Hepatocyte (in vitro differentiated cells): Measurements from ENCODE around the gene CCL18. TPM values are rescaled to one million over a fixed set of nuclear protein-coding genes. Genes with fewer than 3 reads are reported as not detected.
"Not testable (repeated sequence)": the region's sequence is repeated elsewhere in the genome, so short reads cannot be mapped to it uniquely, and the experiment has no call there.

ENCODE experiments used
- DNase-seq: peaks from one replicate; pipeline ENCODE4 v3.0.0-alpha.2; 2016; ENCODE audit warnings: low spot score
- H2AFZ ChIP-seq: fragments of 200-600 bp; sonication (generic); 2 replicates; pipeline ENCODE4 v1.6.0; 2016; ENCODE audit warnings: antibody characterized with exemption, mild to moderate bottlenecking
- H3K27ac ChIP-seq: fragments of 200-600 bp; sonication (generic); 2 replicates; pipeline ENCODE4 v1.5.1; 2016; ENCODE audit warnings: mild to moderate bottlenecking
- H3K27me3 ChIP-seq: fragments of 200-600 bp; sonication (generic); 2 replicates; pipeline ENCODE4 v1.6.1; 2016
- H3K36me3 ChIP-seq: fragments of 200-600 bp; sonication (generic); replicated peaks from 2 replicates; pipeline ENCODE4 v1.5.1; 2016; ENCODE audit warnings: low read depth; ENCODE audit not compliant: insufficient read depth
- H3K4me1 ChIP-seq: fragments of 200-600 bp; sonication (generic); 2 replicates; pipeline ENCODE4 v1.5.1; 2016; ENCODE audit warnings: mild to moderate bottlenecking, moderate library complexity; ENCODE audit not compliant: insufficient read depth
- H3K4me2 ChIP-seq: fragments of 200-600 bp; sonication (generic); 2 replicates; pipeline ENCODE4 v1.6.0; 2016
- H3K4me3 ChIP-seq: fragments of 200-600 bp; sonication (generic); 2 replicates; pipeline ENCODE4 v1.5.1; 2016; ENCODE audit warnings: mild to moderate bottlenecking
- H3K79me2 ChIP-seq: fragments of 200-600 bp; sonication (generic); 2 replicates; pipeline ENCODE4 v1.6.0; 2017; ENCODE audit warnings: mild to moderate bottlenecking
- H3K9me2 ChIP-seq: fragments of 200-600 bp; sonication (generic); replicated peaks from 2 replicates; pipeline ENCODE4 v1.6.0; 2017; ENCODE audit warnings: mild to moderate bottlenecking; ENCODE audit not compliant: insufficient read depth
- H3K9me3 ChIP-seq: fragments of 200-600 bp; sonication (generic); 2 replicates; pipeline ENCODE4 v1.5.1; 2016; ENCODE audit warnings: low read depth, mild to moderate bottlenecking
- H4K20me1 ChIP-seq: fragments of 200-600 bp; sonication (generic); 2 replicates; pipeline ENCODE4 v1.6.0; 2016; ENCODE audit warnings: mild to moderate bottlenecking; ENCODE audit not compliant: insufficient read depth, poor library complexity, severe bottlenecking
- EZH2 ChIP-seq: fragments of 200-600 bp; sonication (generic); IDR thresholded peaks from 2 replicates; pipeline ENCODE4 v1.6.1; 2016; ENCODE audit warnings: antibody characterized with exemption, mild to moderate bottlenecking, borderline replicate concordance
- EZH2phosphoT487 ChIP-seq: fragments of 200-600 bp; sonication (generic); IDR thresholded peaks from one replicate; pipeline ENCODE4 v1.6.1; 2018; ENCODE audit warnings: antibody characterized with exemption, mild to moderate bottlenecking, low read depth, moderate library complexity; ENCODE audit not compliant: unreplicated experiment, severe bottlenecking
- WGBS: methylation state at CpG from one replicate; pipeline ENCODE4 v1.1.6; 2016; ENCODE audit warnings: low lambda C conversion rate; ENCODE audit errors: missing lambda C conversion rate; 5-methylcytosine and 5-hydroxymethylcytosine counted together
- polyA plus RNA-seq: library from polyadenylated mRNA; unstranded; fragments of >200 nt; fragmentation: Nextera tagmentation; extraction: Ambion mirVana; gene quantifications from 2 replicates; pipeline ENCODE4 v1.2.1, GENCODE V29; 2016
- small RNA-seq: library from RNA; depleted of rRNA; stranded (forward); fragments of <200 nt; gene quantifications from one replicate; pipeline ENCODE3, GENCODE V24; 2014
- total RNA-seq: library from RNA; depleted of rRNA; stranded (reverse); fragments of >200 nt; gene quantifications from 2 replicates; pipeline ENCODE4 v1.2.3, GENCODE V29; 2014
- TF ChIP-seq, protein P1 (sequence below): fragments of 200-600 bp; sonication (generic); IDR thresholded peaks from 2 replicates; pipeline ENCODE4 v1.5.1; 2016; ENCODE audit warnings: antibody characterized with exemption, mild to moderate bottlenecking; ENCODE audit not compliant: poor library complexity

The CCL18 gene
- total and polyA plus RNA-seq, 2 experiments from 2014 or later, result 3.6 to 10.2 TPM

DNA sequence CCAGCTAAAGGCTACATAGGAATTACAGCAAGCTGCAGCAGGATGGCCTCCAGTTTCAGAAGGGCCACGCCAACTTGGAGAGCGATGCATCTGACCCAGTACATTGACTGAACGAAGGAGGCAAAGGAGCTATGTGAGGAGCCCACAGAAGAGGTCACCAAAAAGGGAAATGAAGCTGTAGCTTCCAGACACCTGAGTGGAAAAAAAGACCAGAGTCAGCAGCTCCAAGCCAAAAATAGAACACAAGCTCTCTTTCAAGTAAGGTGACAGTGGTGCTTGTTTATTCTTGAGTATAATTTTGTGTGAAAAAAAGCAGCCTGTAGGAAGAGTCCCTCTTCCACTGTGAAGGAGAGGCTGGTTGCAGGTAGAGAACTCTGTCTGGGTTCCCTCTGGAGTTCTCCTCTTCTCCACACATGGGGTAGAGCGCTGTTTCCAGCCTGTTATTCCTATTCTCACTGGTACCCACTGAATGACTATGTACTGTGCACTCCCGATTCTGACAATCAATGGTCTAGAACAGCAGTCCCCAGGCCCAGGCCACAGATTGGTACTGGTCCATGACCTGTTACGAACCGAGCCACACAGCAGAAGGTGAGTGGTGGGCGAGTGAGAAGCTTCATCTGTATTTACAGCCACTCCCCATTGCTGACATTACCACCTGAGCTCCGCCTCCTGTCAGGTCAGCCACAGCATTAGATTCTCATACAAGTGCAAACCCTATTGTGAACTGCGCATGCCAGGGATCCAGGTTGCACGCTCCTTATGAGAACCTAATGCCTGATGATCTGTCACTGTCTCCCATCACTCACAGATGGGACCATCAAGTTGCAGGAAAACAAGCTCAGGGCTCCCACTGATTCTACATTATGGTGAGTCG, 54.6 kb downstream of the CCL18 start:
- DNase-seq, result no peak
- Histone ChIP-seq H3K9me3 (no peaks in the 10 kb centered on the region), H3K27me3 (no peaks in the 10 kb centered on the region), H3K27ac (no peak overlapping the region), H3K4me2 (no peak overlapping the region), H2AFZ (no peak overlapping the region), H3K4me3 (no peak overlapping the region), H3K9me2 (no peaks in the 10 kb centered on the region), H4K20me1 (no peaks in the 10 kb centered on the region), H3K79me2 (no peaks in the 10 kb centered on the region), H3K36me3 (no peaks in the 10 kb centered on the region), H3K4me1 (no peaks in the 10 kb centered on the region)
- 94% methylated on average over 12 of the region's 12 CpGs for WGBS
- no peak for TF ChIP-seq EZH2phosphoT487
- TF ChIP-seq EZH2, result no peak
- TF ChIP-seq, protein P1, sequence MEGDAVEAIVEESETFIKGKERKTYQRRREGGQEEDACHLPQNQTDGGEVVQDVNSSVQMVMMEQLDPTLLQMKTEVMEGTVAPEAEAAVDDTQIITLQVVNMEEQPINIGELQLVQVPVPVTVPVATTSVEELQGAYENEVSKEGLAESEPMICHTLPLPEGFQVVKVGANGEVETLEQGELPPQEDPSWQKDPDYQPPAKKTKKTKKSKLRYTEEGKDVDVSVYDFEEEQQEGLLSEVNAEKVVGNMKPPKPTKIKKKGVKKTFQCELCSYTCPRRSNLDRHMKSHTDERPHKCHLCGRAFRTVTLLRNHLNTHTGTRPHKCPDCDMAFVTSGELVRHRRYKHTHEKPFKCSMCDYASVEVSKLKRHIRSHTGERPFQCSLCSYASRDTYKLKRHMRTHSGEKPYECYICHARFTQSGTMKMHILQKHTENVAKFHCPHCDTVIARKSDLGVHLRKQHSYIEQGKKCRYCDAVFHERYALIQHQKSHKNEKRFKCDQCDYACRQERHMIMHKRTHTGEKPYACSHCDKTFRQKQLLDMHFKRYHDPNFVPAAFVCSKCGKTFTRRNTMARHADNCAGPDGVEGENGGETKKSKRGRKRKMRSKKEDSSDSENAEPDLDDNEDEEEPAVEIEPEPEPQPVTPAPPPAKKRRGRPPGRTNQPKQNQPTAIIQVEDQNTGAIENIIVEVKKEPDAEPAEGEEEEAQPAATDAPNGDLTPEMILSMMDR, result no peak

DNA sequence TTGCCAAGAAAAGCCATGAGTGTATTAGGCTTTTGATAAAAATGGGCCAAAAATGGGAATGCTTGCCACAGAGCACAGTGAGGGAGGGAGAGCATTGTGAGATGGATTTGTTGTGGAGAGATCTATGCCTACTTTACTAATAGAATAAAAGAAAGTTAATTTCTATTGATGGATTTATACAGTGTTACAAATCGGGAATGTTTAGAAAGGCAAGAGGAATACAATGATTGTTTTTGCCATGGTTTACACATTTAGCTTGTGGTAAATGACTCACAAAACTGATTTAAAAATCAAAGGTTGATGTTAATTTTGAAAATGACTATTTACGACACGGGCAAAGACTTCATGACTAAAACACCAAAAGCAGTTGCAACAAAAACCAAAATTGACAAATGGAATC, 56.1 kb downstream of the CCL18 start:
- no peak for DNase-seq
- WGBS, result 75% methylated on average over 3 of the region's 3 CpGs

GRCh38 chr17:36121099-36121498, 57.0 kb downstream of the CCL18 start:
- H4K20me1 ChIP-seq, H3K27me3 ChIP-seq, H3K9me3 ChIP-seq, H3K27ac ChIP-seq, H2AFZ ChIP-seq, H3K79me2 ChIP-seq, H3K9me2 ChIP-seq, H3K4me1 ChIP-seq, H3K36me3 ChIP-seq, DNase-seq, H3K4me3 ChIP-seq, H3K4me2 ChIP-seq: not testable (repeated sequence)
- WGBS, result 59% methylated on average over 6 of the region's 6 CpGs

More for the DNA sequence above, 56.1 kb downstream of the CCL18 start:
- TF ChIP-seq EZH2, result no peak
- TF ChIP-seq, protein P1, result no peak
- no peak for TF ChIP-seq EZH2phosphoT487
- H3K4me3 ChIP-seq, result no peak overlapping the region
- no peaks in the 10 kb centered on the region for H3K79me2 ChIP-seq
- no peaks in the 10 kb centered on the region for H3K9me3 ChIP-seq
- no peak overlapping the region for H2AFZ ChIP-seq
- no peaks in the 10 kb centered on the region for H3K27me3 ChIP-seq
- no peak overlapping the region for H3K27ac ChIP-seq
- H3K36me3 ChIP-seq, result no peaks in the 10 kb centered on the region
- H3K4me2 ChIP-seq, result no peak overlapping the region
- H3K9me2 ChIP-seq, result no peaks in the 10 kb centered on the region
- no peaks in the 10 kb centered on the region for H4K20me1 ChIP-seq
- H3K4me1 ChIP-seq, result no peaks in the 10 kb centered on the region

Small RNA genes lying within 50 kb of the gene (small RNA-seq; reads per million reads assigned to genes)
- gene RN7SL301P, result not detected

Other genes with a start within 250 kb of the CCL18 start
- gene HEATR9, start 195.4 kb upstream of the CCL18 start, total RNA-seq, result not detected in 2 replicates
- gene HEATR9, start 195.4 kb upstream of the CCL18 start, polyA plus RNA-seq, result not detected in 2 replicates
- 0.72 and 1.4 TPM in 2 replicates for gene CCL5, start 183.9 kb upstream of the CCL18 start, total RNA-seq
- gene CCL5, start 183.9 kb upstream of the CCL18 start, polyA plus RNA-seq, result 0.54 and 1.1 TPM in 2 replicates
- gene RDM1, start 133.5 kb upstream of the CCL18 start, total RNA-seq, result 0.80 and 0.87 TPM in 2 replicates
- gene RDM1, start 133.5 kb upstream of the CCL18 start, polyA plus RNA-seq, result 2.1 TPM in 1 of 2 replicates, not detected in the other
- not detected in 2 replicates for gene LYZL6, start 120.6 kb upstream of the CCL18 start, total RNA-seq
- gene LYZL6, start 120.6 kb upstream of the CCL18 start, polyA plus RNA-seq, result not detected in 2 replicates
- not detected in 2 replicates for gene CCL16, start 82.8 kb upstream of the CCL18 start, total RNA-seq
- gene CCL16, start 82.8 kb upstream of the CCL18 start, polyA plus RNA-seq, result not detected in 2 replicates
- 0.27 and 1.5 TPM in 2 replicates for gene CCL14, start 77.5 kb upstream of the CCL18 start, total RNA-seq
- 0.56 and 1.7 TPM in 2 replicates for gene CCL14, start 77.5 kb upstream of the CCL18 start, polyA plus RNA-seq
- gene CCL15, start 62.7 kb upstream of the CCL18 start, total RNA-seq, result 32.0 and 40.1 TPM in 2 replicates
- 39.0 and 42.2 TPM in 2 replicates for gene CCL15, start 62.7 kb upstream of the CCL18 start, polyA plus RNA-seq
- gene CCL23, start 46.3 kb upstream of the CCL18 start, total RNA-seq, result not detected in 2 replicates
- gene CCL23, start 46.3 kb upstream of the CCL18 start, polyA plus RNA-seq, result not detected in 2 replicates
- gene CCL3, start 25.9 kb downstream of the CCL18 start, total RNA-seq, result 9.2 and 12.7 TPM in 2 replicates
- 17.0 and 22.2 TPM in 2 replicates for gene CCL3, start 25.9 kb downstream of the CCL18 start, polyA plus RNA-seq
- gene CCL4, start 39.6 kb downstream of the CCL18 start, total RNA-seq, result 1.8 and 5.8 TPM in 2 replicates
- gene CCL4, start 39.6 kb downstream of the CCL18 start, polyA plus RNA-seq, result 9.4 and 21.1 TPM in 2 replicates
- gene TBC1D3B, start 112.4 kb downstream of the CCL18 start, total RNA-seq, result 2.0 TPM in 1 of 2 replicates, not detected in the other
- 4.7 and 7.8 TPM in 2 replicates for gene TBC1D3B, start 112.4 kb downstream of the CCL18 start, polyA plus RNA-seq
- gene CCL3L1, start 132.5 kb downstream of the CCL18 start, total RNA-seq, result 4.6 and 5.7 TPM in 2 replicates
- 7.1 and 9.6 TPM in 2 replicates for gene CCL3L1, start 132.5 kb downstream of the CCL18 start, polyA plus RNA-seq
- 12.2 and 12.8 TPM in 2 replicates for gene CCL4L2, start 146.8 kb downstream of the CCL18 start, total RNA-seq
- gene CCL4L2, start 146.8 kb downstream of the CCL18 start, polyA plus RNA-seq, result 20.8 and 78.8 TPM in 2 replicates
- not detected in 2 replicates for gene TBC1D3I, start 200.3 kb downstream of the CCL18 start, total RNA-seq
- gene TBC1D3I, start 200.3 kb downstream of the CCL18 start, polyA plus RNA-seq, result 0.19 and 0.32 TPM in 2 replicates